ENCODE data around the gene MMP14. TPM values are rescaled to one million over a fixed set of nuclear protein-coding genes. Genes with fewer than 3 reads are reported as not detected.

The MMP14 gene
- total RNA-seq, 1 experiment from 2014 or later = 10.5 TPM

DNA sequence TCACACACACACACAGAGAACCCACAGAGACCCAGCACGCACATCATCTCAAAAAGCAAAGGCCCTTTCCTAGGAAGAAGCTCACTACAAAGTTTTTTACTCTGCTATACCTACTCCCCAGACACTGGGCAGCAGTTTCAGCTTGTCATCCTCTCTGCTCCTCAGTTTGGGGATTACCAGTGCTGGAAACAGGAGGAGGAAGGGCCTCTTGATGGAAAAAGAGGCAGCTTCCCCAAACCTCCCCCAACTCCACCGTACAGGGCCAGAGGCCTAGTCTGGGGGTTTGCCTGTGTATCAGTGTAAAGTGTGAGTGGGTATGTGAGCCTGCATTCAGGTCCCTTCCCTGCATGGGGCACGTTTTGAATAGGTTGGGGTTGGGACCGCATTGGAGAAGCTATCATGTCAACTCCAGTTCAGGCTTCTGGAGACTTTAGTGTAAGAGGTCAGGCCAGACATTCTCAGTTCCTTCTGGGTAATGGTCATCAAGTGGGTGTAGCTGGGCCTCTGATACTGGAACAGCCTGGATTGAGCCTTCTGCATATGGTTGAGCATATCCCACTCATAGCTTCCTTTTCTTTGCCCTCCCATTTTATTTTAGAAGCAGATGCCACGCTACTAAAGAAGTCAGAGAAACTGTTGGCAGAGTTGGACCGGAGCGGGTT is 47.8 kb downstream of the MMP14 start:
- H3K27me3 Mint-ChIP-seq (ENCODE audit: unreplicated experiment) = no peaks in the 10 kb centered on the region
- peaks cover 39% of the 10 kb centered on the region for H3K36me3 Mint-ChIP-seq (ENCODE audit: insufficient read depth, unreplicated experiment)
- no TSS peak for BruUV-seq (replicated peaks)
- no peak for DNase-seq
- intact Hi-C loops (cut with micrococcal nuclease; ENCODE audit: unreplicated experiment) = no loop called here
- H3K9me3 Mint-ChIP-seq (ENCODE audit: low read depth, unreplicated experiment) = no peaks in the 10 kb centered on the region
- peaks cover 26% of the 10 kb centered on the region for H3K4me1 Mint-ChIP-seq (ENCODE audit: low read depth, unreplicated experiment)
- H3K27ac Mint-ChIP-seq (ENCODE audit: unreplicated experiment) = peak overlapping the region; percentile 11
- peak overlapping the region; percentile 64 for H3K4me3 Mint-ChIP-seq (ENCODE audit: low read depth, unreplicated experiment)
- TF ChIP-seq, protein P1, sequence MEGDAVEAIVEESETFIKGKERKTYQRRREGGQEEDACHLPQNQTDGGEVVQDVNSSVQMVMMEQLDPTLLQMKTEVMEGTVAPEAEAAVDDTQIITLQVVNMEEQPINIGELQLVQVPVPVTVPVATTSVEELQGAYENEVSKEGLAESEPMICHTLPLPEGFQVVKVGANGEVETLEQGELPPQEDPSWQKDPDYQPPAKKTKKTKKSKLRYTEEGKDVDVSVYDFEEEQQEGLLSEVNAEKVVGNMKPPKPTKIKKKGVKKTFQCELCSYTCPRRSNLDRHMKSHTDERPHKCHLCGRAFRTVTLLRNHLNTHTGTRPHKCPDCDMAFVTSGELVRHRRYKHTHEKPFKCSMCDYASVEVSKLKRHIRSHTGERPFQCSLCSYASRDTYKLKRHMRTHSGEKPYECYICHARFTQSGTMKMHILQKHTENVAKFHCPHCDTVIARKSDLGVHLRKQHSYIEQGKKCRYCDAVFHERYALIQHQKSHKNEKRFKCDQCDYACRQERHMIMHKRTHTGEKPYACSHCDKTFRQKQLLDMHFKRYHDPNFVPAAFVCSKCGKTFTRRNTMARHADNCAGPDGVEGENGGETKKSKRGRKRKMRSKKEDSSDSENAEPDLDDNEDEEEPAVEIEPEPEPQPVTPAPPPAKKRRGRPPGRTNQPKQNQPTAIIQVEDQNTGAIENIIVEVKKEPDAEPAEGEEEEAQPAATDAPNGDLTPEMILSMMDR (IDR thresholded peaks at IDR 0.05; ENCODE audit: unreplicated experiment) = no peak
- CTCF ChIA-PET = interaction anchor here (1.5 to 1.6 kb wide), 2 partner anchors 13 to 16 kb away, joined by 4 read pairs; partner anchors contain the start of gene LRP10

DNA sequence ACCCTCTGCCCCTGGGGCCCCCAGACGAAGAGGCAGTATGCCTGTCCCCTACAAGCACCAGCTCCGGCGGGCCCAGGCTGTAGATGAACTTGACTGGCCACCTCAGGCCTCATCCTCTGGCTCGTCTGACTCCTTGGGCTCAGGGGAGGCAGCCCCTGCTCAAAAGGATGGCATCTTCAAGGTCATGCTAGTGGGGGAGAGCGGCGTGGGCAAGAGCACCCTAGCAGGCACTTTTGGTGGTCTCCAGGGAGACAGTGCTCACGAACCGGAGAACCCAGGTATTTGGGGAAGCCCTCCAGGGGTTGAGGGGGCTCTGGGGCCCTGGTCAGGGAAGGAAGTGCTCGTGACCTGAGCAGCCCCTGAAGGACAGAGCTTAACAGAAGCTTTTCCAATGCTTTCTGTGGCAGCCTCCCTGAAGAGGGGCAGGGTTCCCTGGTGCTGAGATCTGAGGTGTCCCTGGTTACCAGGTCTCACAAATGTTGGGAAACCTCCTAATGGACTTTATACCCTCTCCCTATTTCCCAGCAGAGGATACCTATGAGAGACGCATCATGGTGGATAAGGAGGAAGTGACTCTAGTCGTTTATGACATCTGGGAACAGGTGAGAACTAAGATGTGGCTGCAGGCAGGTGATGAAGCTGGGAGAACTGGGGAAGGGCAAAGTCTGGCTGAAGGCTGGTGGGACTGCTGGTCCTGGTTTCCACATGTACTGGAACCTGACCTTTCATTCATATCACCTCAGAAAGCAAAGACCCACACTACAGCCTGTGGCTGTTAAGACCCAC is 48.5 kb downstream of the MMP14 start:
- TF ChIP-seq, protein P1 (IDR thresholded peaks at IDR 0.05; ENCODE audit: unreplicated experiment) = no peak
- Mint-ChIP-seq H3K27ac (ENCODE audit: unreplicated experiment) (no peak overlapping the region), H3K4me1 (ENCODE audit: low read depth, unreplicated experiment) (peaks cover 31% of the 10 kb centered on the region), H3K27me3 (ENCODE audit: unreplicated experiment) (no peaks in the 10 kb centered on the region), H3K36me3 (ENCODE audit: insufficient read depth, unreplicated experiment) (peaks cover 39% of the 10 kb centered on the region), H3K4me3 (ENCODE audit: low read depth, unreplicated experiment) (peak overlapping the region; percentile 11), H3K9me3 (ENCODE audit: low read depth, unreplicated experiment) (no peaks in the 10 kb centered on the region)
- no TSS peak for BruUV-seq (replicated peaks)
- intact Hi-C loops (cut with micrococcal nuclease; ENCODE audit: unreplicated experiment) = no loop called here
- CTCF ChIA-PET = interaction anchor here (0.8 to 1.6 kb wide), 3 partner anchors 14 to 184 kb away, joined by 3 to 4 read pairs (median 4); partner anchors contain the start of gene LRP10
- DNase-seq = no peak

GRCh38 chr14:22885975-22886374 is 49.6 kb downstream of the MMP14 start:
- no peak overlapping the region for H3K27ac Mint-ChIP-seq (ENCODE audit: unreplicated experiment)
- no peaks in the 10 kb centered on the region for H3K27me3 Mint-ChIP-seq (ENCODE audit: unreplicated experiment)
- no peaks in the 10 kb centered on the region for H3K9me3 Mint-ChIP-seq (ENCODE audit: low read depth, unreplicated experiment)
- H3K4me3 Mint-ChIP-seq (ENCODE audit: low read depth, unreplicated experiment) = peak overlapping the region; percentile 84
- intact Hi-C loops (cut with micrococcal nuclease; ENCODE audit: unreplicated experiment) = no loop called here
- TF ChIP-seq, protein P1 (IDR thresholded peaks at IDR 0.05; ENCODE audit: unreplicated experiment) = no peak
- BruUV-seq (replicated peaks) = TSS peak; percentile 16
- CTCF ChIA-PET = interaction anchor here (0.6 to 1.6 kb wide), 3 partner anchors 14 to 246 kb away, joined by 3 to 5 read pairs (median 3); no protein-coding TSS in a partner anchor
- H3K4me1 Mint-ChIP-seq (ENCODE audit: low read depth, unreplicated experiment) = peaks cover 36% of the 10 kb centered on the region
- DNase-seq = no peak
- H3K36me3 Mint-ChIP-seq (ENCODE audit: insufficient read depth, unreplicated experiment) = peaks cover 39% of the 10 kb centered on the region

DNA sequence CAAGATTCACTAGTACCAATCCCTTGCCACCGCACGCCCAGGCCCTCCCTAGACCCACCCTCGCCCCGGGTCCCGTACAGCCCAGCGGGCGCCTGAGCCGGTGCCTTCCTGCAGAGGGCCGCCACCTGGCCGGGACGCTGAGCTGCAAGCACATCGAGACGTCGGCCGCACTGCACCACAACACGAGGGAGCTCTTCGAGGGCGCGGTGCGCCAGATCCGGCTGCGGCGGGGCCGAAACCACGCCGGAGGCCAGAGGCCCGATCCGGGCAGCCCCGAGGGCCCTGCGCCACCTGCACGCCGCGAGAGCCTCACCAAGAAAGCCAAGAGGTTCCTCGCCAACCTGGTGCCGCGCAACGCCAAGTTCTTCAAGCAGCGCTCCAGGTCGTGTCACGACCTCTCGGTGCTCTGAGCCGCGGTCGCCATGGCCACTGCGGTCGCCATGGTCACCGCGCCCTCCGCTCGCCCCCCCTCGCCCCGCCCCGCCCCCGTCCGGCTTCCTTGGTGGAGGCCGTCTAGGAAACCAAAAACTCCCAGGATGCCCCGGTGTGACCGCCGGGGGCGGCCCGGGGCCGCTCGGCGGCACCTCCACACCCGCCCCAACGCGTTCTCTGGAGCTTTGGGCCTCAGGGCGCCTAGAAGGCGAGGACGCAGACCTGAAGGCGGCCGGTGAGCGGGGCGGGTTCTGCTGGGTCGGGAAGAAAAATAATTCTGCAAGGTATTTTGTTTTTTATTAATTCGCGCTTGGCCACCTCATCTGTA is 50.3 kb downstream of the MMP14 start:
- BruUV-seq (replicated peaks) = no TSS peak
- Mint-ChIP-seq H3K27me3 (ENCODE audit: unreplicated experiment) (no peaks in the 10 kb centered on the region), H3K9me3 (ENCODE audit: low read depth, unreplicated experiment) (no peaks in the 10 kb centered on the region), H3K27ac (ENCODE audit: unreplicated experiment) (peak overlapping the region; percentile 80), H3K36me3 (ENCODE audit: insufficient read depth, unreplicated experiment) (peaks cover 36% of the 10 kb centered on the region), H3K4me1 (ENCODE audit: low read depth, unreplicated experiment) (peaks cover 34% of the 10 kb centered on the region), H3K4me3 (ENCODE audit: low read depth, unreplicated experiment) (peak overlapping the region; percentile 84)
- TF ChIP-seq, protein P1 (IDR thresholded peaks at IDR 0.05; ENCODE audit: unreplicated experiment) = no peak
- intact Hi-C loops (cut with micrococcal nuclease; ENCODE audit: unreplicated experiment) = no loop called here
- DNase-seq = peak; percentile 78
- CTCF ChIA-PET = interaction anchor here (0.6 to 1.6 kb wide), 4 partner anchors 14 to 296 kb away, joined by 3 to 5 read pairs (median 3); no protein-coding TSS in a partner anchor
